AG09319 (cell line): ENCODE measurements around the gene LRRC8C.
"Not testable (repeated sequence)": the region's sequence is repeated elsewhere in the genome, so short reads cannot be mapped to it uniquely, and the experiment has no call there.

Source experiments
- DNase-seq: peaks from one replicate; pipeline ENCODE4 v3.0.0-alpha.2; 2010; ENCODE audit warnings: low read depth; ENCODE audit errors: extremely low read depth
- TF ChIP-seq, protein P1 (sequence below): IDR thresholded peaks from 2 replicates; pipeline ENCODE4 v1.5.1; 2011; ENCODE audit warnings: low read depth, mild to moderate bottlenecking, inconsistent platforms, low read length, moderate library complexity

The LRRC8C gene

DNA sequence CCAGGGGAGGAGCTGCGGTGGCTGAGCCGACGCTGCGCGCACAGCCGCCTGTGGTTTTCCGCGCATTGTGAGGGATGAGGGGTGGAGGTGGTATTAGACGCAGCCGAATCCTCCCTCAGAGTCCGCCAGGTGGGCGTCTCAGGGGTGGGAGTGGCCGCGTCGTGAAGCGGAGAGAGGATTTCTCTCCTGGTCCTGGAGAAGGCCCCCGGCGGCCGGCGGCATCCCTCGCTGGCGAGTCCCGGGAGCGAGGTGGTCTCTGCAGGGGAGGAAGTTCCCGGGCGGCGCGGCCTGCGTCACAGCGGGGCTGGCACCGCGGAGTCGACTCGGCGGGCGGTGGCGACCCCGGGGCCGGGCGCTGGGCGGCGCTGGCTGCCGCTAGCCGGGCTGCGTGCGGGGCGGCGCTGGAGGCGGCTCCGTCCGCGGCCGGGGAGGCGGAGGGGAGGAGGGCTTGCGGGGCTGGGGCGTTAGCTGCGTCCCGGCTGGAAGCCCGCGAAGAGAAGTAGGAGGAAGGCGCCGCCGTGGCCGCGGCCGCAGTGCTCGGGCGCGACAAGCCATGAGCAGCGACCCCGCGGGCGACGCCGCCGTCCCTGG lies at the start of gene LRRC8C:
Gene LRRC8C, plus strand, starts transcription at position 464 of the 591 bp plus-strand sequence. CDS start 53,354 bp downstream, outside the sequence.
- no peak for DNase-seq
- TF ChIP-seq, protein P1, sequence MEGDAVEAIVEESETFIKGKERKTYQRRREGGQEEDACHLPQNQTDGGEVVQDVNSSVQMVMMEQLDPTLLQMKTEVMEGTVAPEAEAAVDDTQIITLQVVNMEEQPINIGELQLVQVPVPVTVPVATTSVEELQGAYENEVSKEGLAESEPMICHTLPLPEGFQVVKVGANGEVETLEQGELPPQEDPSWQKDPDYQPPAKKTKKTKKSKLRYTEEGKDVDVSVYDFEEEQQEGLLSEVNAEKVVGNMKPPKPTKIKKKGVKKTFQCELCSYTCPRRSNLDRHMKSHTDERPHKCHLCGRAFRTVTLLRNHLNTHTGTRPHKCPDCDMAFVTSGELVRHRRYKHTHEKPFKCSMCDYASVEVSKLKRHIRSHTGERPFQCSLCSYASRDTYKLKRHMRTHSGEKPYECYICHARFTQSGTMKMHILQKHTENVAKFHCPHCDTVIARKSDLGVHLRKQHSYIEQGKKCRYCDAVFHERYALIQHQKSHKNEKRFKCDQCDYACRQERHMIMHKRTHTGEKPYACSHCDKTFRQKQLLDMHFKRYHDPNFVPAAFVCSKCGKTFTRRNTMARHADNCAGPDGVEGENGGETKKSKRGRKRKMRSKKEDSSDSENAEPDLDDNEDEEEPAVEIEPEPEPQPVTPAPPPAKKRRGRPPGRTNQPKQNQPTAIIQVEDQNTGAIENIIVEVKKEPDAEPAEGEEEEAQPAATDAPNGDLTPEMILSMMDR, result peak; percentile 1; the same call in 1 of the 2 replicates

DNA sequence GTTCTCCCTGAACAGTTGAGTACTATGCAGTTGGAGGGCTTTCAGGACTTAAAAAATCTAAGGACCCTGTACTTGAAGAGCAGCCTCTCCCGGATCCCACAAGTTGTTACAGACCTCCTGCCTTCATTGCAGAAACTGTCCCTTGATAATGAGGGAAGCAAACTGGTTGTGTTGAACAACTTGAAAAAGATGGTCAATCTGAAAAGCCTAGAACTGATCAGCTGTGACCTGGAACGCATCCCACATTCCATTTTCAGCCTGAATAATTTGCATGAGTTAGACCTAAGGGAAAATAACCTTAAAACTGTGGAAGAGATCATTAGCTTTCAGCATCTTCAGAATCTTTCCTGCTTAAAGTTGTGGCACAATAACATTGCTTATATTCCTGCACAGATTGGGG lies 48.7 kb upstream of the LRRC8C start:
- TF ChIP-seq, protein P1, result no peak
- DNase-seq, result no peak

DNA sequence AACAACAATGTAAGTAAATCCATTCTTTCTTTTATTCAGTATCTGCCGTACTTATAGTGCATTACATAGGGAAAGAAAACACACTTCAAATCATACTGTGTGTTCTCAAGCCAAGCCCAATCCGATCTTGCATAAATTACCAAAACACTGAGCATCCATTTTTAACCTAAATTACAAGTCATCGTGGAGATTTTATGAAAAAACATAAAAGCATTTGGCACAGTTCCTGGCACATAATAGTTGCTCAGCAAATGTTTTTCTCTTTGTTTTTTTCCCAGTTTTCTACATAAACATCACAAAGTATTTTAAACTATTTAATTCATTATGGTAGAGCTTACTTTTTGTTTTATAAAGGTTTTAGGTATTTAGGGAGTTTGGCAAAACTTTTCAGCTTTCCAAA lies 48.1 kb upstream of the LRRC8C start:
- no peak for DNase-seq
- TF ChIP-seq, protein P1, result no peak

DNA sequence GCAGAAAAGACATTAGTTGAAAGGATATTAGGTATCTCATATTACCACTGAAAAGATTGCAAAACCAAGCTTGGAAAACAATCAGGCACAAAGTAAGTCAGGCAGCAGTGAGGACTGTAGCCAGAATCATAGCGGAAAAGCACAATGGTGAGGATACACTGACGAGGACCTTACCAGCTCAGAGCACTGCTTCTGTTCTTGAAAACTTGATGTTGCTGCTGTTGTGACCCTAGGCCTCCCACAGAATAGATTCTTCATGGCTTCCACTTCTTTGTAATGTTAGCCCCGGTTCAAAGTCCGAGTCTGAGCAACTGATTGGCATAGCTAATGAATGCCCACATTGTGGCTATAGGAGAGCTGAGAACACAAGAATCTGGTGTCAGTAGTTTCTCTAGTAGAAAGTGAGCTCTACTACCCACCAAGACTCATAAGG lies 45.2 kb upstream of the LRRC8C start:
- no peak for DNase-seq
- TF ChIP-seq, protein P1, result no peak

DNA sequence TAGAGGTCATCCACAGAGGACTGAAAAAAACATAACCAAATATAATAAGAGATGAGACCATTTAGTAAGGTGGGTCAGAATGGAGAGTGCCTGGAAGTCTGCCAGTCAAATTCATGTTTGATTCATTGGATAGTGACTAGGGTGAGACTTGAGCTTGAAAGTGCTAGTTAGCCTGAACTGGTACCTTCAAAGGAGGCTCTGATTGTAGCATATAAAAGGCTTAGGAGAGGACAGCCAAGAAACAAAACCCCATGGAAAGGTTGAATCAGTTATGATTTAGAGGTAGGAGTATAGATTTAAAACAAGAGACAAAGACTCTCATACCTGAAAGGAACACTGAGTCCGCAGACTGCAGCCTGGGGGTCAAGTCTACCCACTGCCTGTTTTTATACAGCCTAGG lies 44.4 kb upstream of the LRRC8C start:
- no peak for DNase-seq
- TF ChIP-seq, protein P1, result no peak

DNA sequence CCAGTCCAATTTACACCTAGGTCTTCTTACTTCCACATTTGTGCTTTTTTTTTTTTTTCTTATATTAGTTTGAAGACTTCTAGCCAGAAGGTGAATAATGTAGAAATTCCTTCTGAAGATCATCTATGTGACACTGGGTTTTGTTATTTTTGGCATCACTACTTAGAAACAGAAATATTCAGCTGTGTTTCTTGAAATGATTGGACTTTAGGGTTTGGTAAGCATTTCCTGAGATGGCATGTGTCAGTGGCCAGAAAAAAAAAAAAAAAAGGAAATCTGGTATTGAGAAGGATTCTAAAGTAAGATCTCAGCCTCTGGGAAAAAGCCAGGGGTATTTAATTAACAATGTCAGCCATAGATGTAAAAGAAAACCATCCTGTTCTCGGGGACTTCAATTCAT lies 43.4 kb upstream of the LRRC8C start:
- no peak for DNase-seq
- TF ChIP-seq, protein P1, result no peak

DNA sequence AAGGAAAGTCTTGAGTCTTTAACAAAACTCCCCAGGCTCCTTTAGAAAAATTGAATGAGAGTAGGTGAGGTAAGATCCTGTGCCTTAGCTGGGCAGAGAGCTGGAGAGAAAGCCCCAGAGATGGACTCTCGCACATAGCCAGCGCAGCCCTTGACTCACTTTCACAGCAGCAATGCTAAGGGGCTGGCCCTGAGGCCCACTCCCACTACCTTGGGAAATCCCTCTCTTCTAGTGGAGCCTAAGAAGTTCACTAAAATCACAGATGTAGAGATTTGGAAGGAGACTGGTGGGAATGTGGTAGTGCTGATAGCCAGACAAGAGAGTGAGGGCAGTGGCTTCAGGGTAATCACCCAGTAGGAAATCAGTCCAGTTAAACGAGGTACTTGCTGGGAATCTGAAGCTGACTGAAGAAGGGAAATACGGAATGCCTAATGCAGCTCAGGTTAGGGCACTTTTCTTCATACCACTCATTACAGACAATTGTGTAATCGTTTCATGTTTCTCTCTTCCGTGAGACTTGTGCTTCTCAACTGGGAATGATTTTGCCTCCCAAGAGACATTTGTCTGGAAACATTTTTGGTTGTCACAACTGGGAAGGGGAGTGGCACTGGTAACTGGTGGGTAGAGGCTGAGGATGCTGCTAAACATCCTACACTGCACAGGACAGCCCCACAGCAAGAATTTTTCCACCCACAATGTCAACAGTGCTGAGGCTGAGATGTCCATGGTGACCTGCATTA lies 42.4 kb upstream of the LRRC8C start:
- TF ChIP-seq, protein P1, result no peak
- no peak for DNase-seq

DNA sequence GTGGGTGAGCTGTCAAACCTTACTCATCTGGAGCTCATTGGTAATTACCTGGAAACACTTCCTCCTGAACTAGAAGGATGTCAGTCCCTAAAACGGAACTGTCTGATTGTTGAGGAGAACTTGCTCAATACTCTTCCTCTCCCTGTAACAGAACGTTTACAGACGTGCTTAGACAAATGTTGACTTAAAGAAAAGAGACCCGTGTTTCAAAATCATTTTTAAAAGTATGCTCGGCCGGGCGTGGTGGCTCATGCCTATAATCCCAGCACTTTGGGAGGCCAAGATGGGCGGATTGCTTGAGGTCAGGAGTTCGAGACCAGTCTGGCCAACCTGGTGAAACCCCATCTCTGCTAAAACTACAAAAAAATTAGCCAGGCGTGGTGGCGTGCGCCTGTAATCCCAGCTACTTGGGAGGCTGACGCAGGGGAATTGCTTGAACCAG lies 40.0 kb upstream of the LRRC8C start:
- DNase-seq, result not testable (repeated sequence)
